GM19025 (cell line): ENCODE measurements around the gene TM9SF4.
"Not testable (repeated sequence)": the region's sequence is repeated elsewhere in the genome, so short reads cannot be mapped to it uniquely, and the experiment has no call there.

Source experiments
- ATAC-seq: cut with Tn5 transposase; IDR thresholded peaks from one replicate; pipeline ENCODE4 v1.9.1; 2021; ENCODE audit warnings: mild to moderate bottlenecking, low read depth, moderate library complexity; ENCODE audit not compliant: unreplicated experiment

TM9SF4 gene

DNA sequence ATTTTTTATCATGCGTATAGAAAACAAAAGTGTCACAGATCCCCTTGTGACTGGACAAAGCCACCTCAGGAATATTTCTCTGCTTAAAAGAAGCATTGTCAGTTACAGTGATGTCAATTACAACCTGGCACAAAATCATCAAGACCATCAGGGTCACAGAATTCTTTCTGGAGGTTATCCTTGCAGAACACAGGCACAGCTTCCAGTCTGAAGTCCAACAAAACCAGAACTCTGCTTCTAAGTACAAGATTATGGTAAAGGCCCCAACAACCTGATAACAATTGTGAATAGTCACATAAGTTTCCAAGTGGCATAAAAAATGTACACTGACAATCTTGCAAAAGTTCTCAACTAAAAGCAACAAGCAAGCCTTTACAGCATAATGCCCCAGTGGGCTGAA lies 77.0 kb downstream of the TM9SF4 start:
- no peak for ATAC-seq

DNA sequence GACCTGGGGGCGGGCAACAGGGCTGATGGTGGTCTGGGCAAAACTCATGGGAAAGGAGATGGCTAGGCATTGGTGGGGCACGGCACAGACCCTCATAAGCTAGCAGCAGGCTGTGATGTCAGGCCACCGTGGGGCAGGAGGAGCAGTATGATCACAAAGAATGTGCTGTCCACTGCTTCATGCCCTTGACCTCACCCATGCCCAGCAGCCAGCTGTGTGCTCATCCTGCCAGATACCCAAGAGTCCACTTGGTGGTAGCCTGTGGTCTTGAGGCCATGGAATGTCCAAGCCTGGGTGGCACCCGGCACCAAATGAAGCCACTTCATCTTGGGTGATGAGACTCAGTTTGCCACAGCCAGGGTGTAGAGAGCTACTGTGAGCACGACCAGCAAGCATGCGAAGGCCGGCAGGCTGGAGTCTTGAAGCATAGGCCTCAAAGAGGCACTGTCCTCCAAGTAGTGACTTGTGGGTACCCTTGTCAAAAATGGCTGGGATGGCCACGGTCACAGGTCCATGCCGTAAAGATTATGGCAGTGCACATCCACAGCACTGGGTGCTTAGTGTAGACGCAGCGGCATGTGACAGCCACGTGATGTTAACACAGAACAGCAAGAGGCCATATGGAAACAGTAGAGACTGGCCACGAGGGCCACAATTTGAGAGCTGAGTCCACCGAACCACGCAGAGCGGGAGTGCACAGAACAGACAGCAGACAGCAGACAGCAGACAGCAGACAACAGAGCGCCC lies 79.0 kb downstream of the TM9SF4 start:
- ATAC-seq, result no peak

DNA sequence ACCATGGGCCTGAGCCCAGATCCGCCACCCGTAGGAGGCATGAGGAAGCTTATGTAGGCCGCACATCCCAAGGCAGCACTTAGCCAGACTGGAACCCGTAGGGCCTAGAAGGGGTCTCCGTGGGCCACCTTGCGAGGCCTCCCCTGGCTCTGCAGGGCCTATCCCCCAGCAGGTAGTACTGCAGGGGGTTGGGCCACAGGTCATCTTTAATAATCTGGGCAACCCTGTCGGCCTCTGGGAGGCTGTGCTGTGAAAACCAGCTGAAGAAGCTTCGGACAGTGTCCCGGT lies 79.6 kb downstream of the TM9SF4 start:
- no peak for ATAC-seq

DNA sequence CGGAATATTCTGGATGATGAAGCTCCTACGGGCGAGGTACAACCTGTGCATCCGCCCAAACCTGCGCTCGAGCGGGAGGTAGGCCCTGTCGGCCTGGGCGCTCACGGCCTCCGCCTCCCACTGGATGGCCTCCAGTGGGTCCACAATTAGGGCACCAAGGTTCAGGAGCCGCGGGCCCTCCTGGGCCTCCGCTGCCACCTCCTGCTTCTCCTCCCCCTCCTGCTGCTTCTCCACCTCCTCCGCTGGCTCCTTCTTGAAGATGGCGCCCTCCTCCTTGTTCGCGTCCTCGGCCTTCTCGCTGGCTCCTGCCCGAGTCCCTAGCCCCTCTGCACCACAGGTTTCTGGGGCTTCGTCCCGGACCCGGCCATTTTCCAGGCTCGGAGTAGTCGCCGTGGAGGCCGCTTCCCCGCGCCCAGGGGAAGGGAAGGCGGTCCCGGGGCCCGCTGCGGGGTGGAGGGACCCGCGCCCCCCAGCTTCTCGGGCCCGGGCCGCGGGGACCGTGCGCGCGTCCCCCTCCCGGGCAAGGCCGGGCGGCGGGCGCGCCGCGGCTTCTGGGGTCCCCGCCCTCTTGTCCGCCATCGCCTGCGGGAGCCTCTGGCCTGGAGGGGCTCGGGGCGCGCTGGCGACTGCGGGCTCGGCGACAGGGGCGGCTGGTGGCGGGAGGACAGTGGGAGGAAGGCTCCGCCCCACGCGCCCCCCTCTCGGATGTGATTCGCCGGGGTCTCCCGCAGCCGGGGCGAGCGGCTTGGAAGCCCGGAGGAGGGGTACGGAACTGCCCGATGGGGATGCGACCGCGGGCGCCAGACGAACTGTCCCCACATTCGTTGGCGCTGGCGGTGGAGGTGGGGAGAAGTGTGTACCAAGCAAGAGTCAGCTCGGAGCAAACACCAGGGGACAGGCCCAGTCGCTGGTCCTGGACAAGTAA lies 80.4 kb downstream of the TM9SF4 start:
- no peak for ATAC-seq

DNA sequence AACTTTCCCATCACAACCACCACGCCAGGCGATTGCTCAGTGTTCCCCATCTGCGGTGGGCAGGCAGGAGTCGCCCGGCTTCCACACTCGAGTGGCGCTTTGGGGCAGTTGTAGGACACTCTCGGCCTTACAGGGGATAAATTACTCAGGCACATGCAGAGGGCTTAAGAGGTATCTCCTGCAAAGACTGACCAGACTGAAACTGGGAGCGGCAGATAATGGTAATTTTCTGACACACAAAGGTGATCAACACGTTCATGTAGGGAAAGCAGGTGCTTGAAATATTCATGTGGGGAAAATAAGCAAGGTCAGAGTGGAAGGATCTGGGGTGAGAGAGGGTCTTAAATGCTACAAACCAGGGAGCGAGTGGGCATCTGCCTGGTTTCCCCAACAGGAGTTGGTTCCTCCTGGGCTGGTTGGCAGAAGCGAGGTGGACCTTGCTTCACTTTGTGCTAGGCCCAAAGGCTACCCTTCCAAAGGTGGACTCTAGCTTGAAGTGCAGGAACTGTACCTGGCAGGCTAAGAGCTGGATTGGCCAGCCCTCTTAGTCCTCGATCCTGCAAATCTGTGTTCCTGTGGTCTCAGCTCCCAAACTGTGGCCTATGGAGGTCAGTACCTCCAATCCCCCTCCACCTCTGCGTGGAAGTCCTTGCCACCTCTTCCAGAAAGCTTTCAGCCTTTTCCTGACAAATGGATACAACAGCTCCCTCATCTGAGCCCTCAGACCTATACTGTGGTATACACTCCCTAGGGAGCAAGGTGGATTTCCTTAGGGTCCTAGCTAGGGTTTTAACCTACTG lies 81.3 kb downstream of the TM9SF4 start:
- ATAC-seq, result no peak

DNA sequence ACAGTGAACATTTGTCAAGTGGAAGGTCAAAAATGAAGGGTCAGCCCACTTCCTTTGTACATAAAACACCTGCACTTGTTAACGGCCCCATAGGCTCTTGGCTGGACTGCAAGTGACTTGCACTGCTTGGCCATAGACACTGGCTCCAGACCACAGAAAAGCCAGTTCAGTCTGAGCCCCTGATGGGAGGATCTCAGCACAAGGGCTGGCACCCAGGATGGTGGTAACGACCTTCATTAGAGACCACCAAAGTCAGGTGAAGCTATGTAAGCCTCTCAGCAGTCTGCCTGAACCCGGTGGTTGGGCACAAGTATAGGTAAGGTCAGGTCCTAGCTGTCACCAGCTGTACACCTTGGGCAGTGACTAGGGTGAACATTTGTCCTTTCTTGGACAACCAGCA lies 81.9 kb downstream of the TM9SF4 start:
- no peak for ATAC-seq

DNA sequence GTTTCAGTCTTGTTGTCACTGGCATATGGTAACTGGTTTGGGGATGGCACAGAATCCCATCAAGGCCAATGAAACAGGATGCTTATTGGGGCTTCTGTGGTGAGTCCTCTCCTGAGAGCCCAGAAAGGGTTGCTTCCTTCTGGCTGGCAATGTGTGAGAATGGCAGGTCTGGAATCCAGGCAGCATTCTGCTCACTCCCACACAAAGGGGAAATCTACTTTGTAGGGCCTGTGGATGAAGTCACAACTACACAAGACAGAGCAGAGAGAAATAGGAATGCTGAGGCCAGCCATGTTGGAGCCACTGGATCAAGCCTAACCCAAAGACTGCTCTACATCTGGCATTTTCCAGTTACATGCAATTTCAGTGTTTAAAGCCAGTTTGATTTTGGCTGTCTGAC lies 82.4 kb downstream of the TM9SF4 start:
- ATAC-seq, result no peak

DNA sequence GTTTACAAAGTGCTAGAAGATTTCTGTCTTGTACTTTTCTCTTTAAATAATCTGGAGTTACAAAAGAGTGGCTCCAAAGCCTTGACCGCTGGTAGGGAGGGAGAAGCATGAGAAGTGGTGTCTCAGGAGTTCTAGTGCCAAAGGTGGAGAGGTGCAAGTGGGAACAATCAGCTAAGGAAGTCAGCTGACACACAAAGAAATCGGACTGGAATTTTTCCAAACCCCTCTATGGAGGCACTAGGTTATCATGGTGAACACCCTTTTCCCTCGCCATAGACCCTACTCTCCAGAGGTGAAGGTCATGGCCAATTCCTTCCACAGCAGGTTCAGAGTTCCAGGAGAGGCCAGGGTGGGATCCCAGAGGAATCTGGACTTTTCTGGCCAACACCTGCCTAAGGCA lies 83.2 kb downstream of the TM9SF4 start:
- ATAC-seq, result no peak

DNA sequence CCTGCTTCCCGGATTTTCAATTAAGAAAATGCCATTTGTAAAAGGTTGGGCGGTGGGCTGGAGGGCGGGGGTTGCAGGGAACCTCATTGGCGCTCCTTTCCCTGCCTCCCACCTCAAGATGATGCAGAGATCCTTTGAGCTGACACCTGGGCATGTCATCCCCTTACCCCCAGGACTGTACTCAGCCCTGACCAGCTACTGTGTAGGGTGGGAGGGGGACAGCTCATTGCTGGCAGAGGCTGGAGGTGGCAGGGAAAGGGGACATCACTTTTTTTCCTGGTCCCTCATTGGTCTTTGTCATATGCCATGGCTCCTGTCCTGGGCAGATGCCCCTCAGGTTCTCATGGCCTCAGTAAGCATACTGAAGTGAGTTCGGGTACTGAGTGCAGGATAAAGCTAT lies 83.8 kb downstream of the TM9SF4 start:
- not testable (repeated sequence) for ATAC-seq

DNA sequence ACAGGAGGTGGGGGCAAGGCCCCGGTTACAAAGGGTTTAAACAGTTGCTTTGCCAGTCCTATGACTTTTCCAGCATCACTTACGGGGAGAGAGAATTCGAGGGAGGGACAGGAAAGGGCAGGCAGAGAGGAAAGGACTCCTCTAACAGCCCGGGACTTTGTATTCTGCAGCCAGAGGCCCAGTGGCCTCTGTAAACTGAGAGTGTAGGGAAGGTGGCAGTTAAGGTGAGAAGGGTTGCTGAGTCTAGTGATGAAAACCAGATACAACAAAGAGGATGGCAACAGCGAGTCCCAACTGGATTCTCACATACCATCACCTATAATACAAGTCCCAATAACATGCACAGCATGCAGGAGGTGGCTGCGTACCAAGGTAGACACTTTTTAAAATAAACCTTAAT lies 84.5 kb downstream of the TM9SF4 start:
- no peak for ATAC-seq

DNA sequence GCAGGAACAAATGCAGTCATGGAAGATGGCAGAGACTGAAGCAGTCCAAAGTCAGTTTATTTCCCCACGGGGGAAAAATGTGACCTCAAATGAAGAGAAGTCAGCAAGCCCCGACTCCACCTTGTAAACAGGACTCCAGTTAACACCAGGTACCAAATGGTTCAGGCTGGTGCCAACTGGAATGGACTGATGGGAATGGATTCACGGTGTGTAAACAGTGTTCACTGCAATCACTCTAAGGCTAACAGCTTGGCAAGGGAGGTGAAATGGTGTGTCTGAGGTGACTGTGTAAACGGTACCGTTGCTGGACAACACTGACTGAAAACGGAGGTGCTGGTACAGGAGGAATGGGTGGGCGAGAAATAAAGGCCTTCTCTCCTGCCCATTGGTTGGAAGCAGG lies 86.1 kb downstream of the TM9SF4 start:
- no peak for ATAC-seq

DNA sequence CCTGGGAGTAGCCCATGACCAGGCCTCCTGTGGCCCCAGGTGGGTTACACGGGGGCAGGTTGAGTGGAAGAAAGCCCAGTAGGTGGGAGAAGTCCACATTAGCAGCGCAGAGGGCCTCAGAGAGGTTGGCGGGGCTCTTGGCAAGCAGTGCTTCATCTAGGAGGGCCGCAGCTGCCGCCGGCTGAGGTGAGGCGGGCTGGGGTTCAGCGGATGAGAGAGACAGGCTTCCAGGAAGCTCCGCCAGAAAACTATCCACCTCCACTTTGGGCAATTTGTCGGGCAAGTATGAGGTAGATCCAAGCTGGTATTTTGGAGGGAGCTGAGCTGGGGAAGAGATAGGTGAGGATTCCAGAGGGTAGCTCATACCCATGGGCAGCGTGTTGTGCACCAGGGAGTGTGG lies 87.1 kb downstream of the TM9SF4 start:
- ATAC-seq, result not testable (repeated sequence)

DNA sequence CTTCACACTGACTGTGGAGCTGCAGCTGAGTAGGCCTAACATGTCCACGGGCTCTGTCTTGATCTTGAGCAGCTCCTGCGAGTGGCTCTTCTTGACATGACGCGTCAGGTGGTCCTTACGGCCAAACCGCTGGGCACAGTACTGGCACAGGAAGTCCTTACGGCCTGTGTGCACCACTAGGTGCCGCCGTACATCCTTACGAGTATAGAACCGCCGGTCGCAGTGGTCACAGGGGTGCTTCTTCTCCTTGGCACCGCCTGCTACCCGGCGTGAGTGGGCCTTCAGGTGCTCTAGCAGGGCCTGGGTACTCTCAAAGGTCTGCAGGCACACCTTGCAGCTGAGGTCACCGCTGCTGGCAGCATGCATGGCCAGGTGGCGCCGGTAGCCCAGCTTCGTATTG lies 87.6 kb downstream of the TM9SF4 start:
- ATAC-seq, result not testable (repeated sequence)

DNA sequence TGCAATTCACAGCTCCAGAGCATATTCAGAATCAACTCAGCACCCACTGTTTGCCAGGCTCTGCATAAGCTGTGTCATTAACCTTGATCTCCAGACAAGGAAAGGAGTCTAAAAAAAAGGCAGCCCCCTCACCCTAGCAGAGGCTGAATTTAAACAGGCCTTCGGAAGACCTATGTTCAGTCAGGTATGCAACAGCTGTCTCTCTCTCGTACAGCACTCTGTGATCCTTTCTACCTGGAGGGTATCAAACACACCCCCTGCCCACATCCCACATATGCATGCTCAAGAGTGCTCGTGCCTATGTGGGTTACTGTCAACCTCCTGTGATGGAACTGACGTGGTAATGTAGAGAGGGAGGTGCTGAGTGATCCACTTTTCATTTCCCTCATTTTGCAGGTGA lies 89.5 kb downstream of the TM9SF4 start:
- no peak for ATAC-seq

DNA sequence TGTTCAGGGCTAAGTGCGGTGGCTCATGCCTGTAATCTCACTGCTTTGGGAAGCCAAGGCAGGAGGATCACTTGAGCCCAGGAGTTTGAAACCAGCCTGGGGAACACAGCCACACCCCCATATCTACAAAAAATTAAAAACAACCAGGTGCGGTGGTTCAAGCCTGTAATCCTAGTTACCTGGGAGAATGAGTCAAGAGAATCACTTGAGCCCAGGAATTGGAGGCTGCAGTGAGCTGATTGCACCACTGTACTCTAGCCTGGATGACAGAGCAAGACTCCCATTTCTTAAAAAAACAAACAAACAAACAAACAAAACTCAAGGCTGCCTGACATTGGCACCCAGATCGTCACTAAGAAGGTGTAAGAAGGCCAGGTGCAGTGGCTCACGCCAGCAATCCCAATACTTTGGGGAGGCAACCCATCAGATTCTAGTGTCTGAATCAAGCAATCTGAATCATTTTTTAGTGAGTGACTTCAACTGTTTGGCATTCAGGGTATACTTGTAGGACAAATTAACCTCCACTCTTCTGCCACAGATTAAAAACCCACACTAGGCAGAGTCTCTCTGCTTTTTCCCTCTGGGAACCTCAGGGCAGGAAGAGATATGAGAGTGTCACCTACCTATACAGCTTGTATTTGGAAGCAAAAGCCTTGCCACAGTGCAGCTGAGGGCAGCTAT lies 91.9 kb downstream of the TM9SF4 start:
- ATAC-seq, result no peak

DNA sequence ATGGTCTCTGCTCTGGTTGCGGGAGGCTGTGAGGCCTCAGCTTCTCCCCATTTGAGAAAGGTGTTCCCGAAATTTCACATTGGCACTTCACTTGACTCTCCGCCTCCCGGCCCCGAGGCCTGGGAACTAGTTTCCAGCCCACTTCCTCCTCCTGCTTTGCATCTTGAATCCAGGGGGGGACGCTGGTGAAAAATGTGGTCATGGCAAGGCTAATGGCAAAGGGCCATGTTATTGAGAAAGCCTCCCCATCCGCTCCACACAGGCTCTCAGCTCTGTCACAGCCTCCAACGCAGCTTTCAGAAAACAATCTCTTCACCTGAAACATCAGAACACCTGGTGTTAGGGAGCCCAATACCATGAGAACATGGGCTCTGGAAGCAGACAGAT lies 92.5 kb downstream of the TM9SF4 start:
- ATAC-seq, result no peak

DNA sequence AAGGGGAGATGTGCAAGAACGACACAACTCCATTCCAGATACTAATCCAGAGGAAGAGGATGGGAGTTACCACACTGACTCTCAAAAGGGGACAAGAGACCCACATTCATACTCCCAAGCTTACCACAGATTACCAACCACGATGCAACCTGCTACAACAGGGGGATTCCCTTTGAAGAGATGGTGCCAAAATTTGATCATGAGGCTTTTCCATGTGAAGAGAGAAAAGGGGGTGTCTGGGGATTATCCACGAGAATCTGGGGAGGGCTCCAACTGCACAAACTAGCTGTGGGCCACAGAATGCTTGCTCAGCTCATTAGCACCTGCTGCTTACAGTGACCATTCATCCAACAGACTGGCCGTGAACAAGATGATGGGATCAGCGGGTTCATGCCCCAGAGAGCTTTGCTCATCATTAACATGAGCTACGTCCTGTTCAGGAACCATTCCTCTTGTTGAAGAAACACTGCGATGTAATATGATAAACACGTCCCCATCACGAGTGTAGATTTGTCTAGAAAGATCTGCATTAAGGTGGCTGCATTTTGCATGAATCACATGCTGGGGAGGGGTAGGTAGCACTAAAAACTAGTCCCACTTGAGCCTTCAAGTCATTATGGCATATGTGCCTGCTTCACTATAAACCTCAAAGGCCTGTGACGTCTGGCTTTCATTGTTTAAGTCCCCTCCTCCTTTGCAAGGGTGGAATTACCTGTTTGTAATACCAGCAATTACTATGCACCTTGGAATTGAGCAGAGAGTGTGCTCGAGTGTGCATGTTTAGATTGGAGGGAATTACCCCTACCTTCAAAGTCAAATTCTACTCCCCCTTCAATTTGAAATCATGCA lies 94.1 kb downstream of the TM9SF4 start:
- ATAC-seq, result no peak

DNA sequence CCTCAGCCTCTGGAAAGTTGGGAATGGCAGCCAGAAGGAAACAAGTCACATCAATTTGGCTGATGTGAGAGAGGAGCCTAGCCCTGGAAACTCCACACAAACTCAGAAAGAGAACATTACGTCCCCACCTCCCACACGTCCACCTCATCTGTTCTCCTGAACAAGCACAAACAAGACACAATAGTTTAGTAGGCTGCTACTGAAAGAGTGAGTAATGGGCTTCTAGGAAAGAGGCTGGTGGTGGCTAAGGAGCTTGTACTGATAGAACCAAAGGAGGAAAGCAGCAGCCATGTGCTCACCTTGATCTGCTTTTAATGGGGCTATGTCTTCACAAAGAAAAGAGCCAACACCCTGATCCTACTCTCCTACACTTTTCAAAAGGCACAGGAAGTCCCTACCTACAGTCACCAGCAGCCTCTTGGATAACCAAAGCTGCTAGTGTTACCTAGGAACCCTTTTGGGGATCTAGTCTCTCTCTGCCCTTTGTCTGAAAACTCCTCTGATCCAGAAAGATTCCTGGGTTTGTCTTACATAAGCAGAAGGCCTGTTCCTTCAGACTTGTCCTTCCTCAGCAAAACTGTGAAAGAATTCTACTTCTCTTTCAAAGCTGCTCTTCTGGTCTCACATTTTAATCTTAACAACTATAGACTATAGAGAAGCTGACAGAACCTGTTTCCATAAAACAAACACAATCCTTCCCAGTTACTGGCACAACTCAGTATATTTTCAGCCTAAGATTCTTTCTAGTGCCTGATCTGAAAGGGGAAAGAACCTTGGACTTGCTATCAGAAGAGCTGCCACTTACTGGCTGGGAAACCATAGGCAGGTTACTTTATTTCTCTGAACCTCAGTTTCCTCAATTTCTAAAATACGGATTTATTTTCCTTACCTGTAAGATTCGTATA lies 94.9 kb downstream of the TM9SF4 start:
- ATAC-seq, result no peak
